ENCODE data around the gene ELF4.

- TF ChIP-seq, protein P1, sequence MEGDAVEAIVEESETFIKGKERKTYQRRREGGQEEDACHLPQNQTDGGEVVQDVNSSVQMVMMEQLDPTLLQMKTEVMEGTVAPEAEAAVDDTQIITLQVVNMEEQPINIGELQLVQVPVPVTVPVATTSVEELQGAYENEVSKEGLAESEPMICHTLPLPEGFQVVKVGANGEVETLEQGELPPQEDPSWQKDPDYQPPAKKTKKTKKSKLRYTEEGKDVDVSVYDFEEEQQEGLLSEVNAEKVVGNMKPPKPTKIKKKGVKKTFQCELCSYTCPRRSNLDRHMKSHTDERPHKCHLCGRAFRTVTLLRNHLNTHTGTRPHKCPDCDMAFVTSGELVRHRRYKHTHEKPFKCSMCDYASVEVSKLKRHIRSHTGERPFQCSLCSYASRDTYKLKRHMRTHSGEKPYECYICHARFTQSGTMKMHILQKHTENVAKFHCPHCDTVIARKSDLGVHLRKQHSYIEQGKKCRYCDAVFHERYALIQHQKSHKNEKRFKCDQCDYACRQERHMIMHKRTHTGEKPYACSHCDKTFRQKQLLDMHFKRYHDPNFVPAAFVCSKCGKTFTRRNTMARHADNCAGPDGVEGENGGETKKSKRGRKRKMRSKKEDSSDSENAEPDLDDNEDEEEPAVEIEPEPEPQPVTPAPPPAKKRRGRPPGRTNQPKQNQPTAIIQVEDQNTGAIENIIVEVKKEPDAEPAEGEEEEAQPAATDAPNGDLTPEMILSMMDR (IDR thresholded peaks at IDR 0.05): peak; percentile 46 to 60 (median 53)
- no peak for TF ChIP-seq POLR2A (IDR thresholded peaks at IDR 0.05)
Measured at GRCh38 chrX:130120746-130121504, 10.6 kb upstream of the ELF4 start.

All from testis (tissue), 2 donors.